Naive thymus-derived CD4-positive, alpha-beta T cell (primary cell): ENCODE data around the gene MAN1C1. TPM values are rescaled to one million over a fixed set of nuclear protein-coding genes. Genes with fewer than 3 reads are reported as not detected.
A peak's percentile ranks its signal among the peaks of the same experiment; 100 is the strongest.

Experiments used
- ATAC-seq: fragments of 150-1000 bp; cut with Tn5 transposase; 2 replicates; pipeline ENCODE4 v1.10.0; 2021; ENCODE audit warnings: mild to moderate bottlenecking, moderate library complexity
- CTCF ChIA-PET: fragments of 350-600 bp; sonication (Branson Sonifier 250); formaldehyde crosslinking; loops from one replicate; lab custom pipeline; 2021; ENCODE audit warnings: antibody characterized with exemption; lab: Charles Lee
- POLR2A ChIA-PET: fragments of 350-600 bp; sonication (Branson Sonifier 250); formaldehyde crosslinking; loops from one replicate; lab custom pipeline; 2021; ENCODE audit warnings: antibody characterized with exemption, inconsistent platforms; lab: Charles Lee
- DNase-seq, 9 donors: peaks; one replicate each; pipeline versions ENCODE4 v3.0.0 to v3.0.0-alpha.2; 2020 to 2022; ENCODE audit warnings: mixed read lengths in 1 of 9
- H3K27ac ChIP-seq: one replicate; pipeline ENCODE4 v1.7.0; 2013; ENCODE audit warnings: mild to moderate bottlenecking, low read depth, low read length, moderate library complexity
- H3K27me3 ChIP-seq, 2 donors: one replicate each; pipeline ENCODE4 v1.7.0; 2013; ENCODE audit warnings: low read length in 2 of 2, mild to moderate bottlenecking in 2 of 2, moderate library complexity in 2 of 2; ENCODE audit not compliant: control insufficient read depth in 2 of 2, insufficient read depth in 2 of 2
- H3K36me3 ChIP-seq, 3 experiments: 1 replicate in 2 of 3; 2 replicates in 1 of 3; pipeline ENCODE4 v1.7.0; 2013; ENCODE audit warnings: low read length in 3 of 3, mild to moderate bottlenecking in 3 of 3, moderate library complexity in 1 of 3; ENCODE audit not compliant: insufficient read depth in 3 of 3, control insufficient read depth in 2 of 3
- H3K4me1 ChIP-seq, 2 donors: one replicate each; pipeline ENCODE4 v1.7.0; 2013; ENCODE audit warnings: low read length in 2 of 2, mild to moderate bottlenecking in 2 of 2, moderate library complexity in 1 of 2; ENCODE audit not compliant: control insufficient read depth in 2 of 2, insufficient read depth in 2 of 2
- H3K4me3 ChIP-seq: 2 replicates; pipeline ENCODE4 v1.7.0; 2013; ENCODE audit warnings: mild to moderate bottlenecking, low read length
- H3K9me3 ChIP-seq, 3 experiments: 1 replicate in 2 of 3; 2 replicates in 1 of 3; pipeline ENCODE4 v1.7.0; 2013; ENCODE audit warnings: low read length in 3 of 3; ENCODE audit not compliant: control insufficient read depth in 2 of 3
- H3K27ac Mint-ChIP-seq, 9 donors: one replicate each; pipeline ENCODE4 v1.8.0; 2020 to 2022; ENCODE audit warnings: mixed read lengths in 9 of 9, mild to moderate bottlenecking in 8 of 9, moderate library complexity in 5 of 9, inconsistent platforms in 2 of 9
- H3K27me3 Mint-ChIP-seq, 5 donors: one replicate each; pipeline ENCODE4 v1.8.0; 2021 to 2022; ENCODE audit warnings: mixed read lengths in 5 of 5, mild to moderate bottlenecking in 1 of 5
- H3K36me3 Mint-ChIP-seq, 5 donors: one replicate each; pipeline ENCODE4 v1.8.0; 2020 to 2022; ENCODE audit warnings: mixed read lengths in 5 of 5, mild to moderate bottlenecking in 3 of 5, inconsistent platforms in 1 of 5
- H3K4me1 Mint-ChIP-seq, 7 donors: one replicate each; pipeline ENCODE4 v1.8.0; 2020 to 2022; ENCODE audit warnings: mixed read lengths in 7 of 7, mild to moderate bottlenecking in 3 of 7, inconsistent platforms in 1 of 7
- H3K4me3 Mint-ChIP-seq, 10 donors: one replicate each; pipeline ENCODE4 v1.8.0; 2020 to 2022; ENCODE audit warnings: mild to moderate bottlenecking in 10 of 10, mixed read lengths in 10 of 10, moderate library complexity in 6 of 10, inconsistent platforms in 2 of 10
- H3K9me3 Mint-ChIP-seq, 11 donors: one replicate each; pipeline ENCODE4 v1.8.0; 2020 to 2022; ENCODE audit warnings: mixed read lengths in 11 of 11, mild to moderate bottlenecking in 4 of 11, inconsistent platforms in 1 of 11, moderate library complexity in 1 of 11
- intact Hi-C, 2 donors: fragments of 100-400 bp; cut with micrococcal nuclease; formaldehyde crosslinking; loops; one replicate each; pipeline ENCODE4 v1.15.1; 2023
- polyA plus RNA-seq, 2 donors: library from polyadenylated mRNA; unstranded; fragments of 300-500 nt; fragmentation: Illumina TruSeq; gene quantifications; one replicate each; pipeline ENCODE4 v1.2.3, GENCODE V29; 2021
- total RNA-seq, 6 experiments: library from RNA in 5 of 6; stranded (reverse) in 5 of 6; gene quantifications; 1 replicate in 5 of 6; 2 replicates in 1 of 6; pipeline ENCODE4 v1.2.3 and lab custom pipeline; 2021 to 2026

MAN1C1 gene
- total and polyA plus RNA-seq, 7 experiments from 2014 or later: 16.0 to 85.5 (median 61.0) TPM

DNA sequence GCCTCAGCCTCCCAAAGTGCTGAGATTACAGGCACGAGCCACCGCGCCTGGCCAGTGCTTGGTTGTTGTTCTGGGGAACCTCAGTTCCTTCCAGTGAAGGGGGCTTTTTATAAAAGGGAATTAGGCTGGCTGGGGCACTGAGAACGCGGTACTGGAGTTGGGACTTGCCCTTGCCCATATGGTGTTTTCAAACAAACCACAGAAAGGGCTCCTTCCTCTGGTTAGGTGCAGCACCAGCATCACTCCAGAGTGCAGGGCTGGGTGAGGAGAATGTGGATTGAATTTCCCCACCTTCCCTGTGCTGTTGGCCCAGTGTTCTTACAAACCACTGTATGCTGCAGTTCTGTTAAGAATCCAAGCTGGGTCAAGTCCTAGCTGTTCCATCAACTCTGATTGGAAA lies 5.3 kb downstream of the MAN1C1 start:
- DNase-seq (peak in 3 of 9 donors; percentile 23 to 44 (median 26)), ATAC-seq (peak; percentile 47)
- ChIA-PET CTCF (interaction anchor here (0.6 to 2.2 kb wide), 6 partner anchors 10 to 75 kb away, joined by 3 to 21 read pairs (median 6); no protein-coding TSS in a partner anchor), POLR2A (interaction anchor here (1.0 to 10.3 kb wide), 11 partner anchors 10 to 176 kb away, joined by 3 to 125 read pairs (median 16); no protein-coding TSS in a partner anchor)
- peaks cover 31% of the 10 kb centered on the region in 2 donors for H3K4me1 ChIP-seq
- peak overlapping the region; percentile 90 to 100 (median 98) for H3K4me3 Mint-ChIP-seq
- peak overlapping the region; percentile 35 to 98 (median 92) for H3K27ac Mint-ChIP-seq
- H3K36me3 ChIP-seq: peaks cover 0 to 10% (median 0%) of the 10 kb centered on the region in 3 experiments
- intact Hi-C loops: loop anchor here in 1 of 2 donors (1.0 to 5.0 kb wide), 3 partner anchors 9 to 285 kb away; partner anchors contain the start of gene STMN1
- H3K4me1 Mint-ChIP-seq: peaks cover 64 to 77% (median 73%) of the 10 kb centered on the region in 7 donors
- peak overlapping the region; percentile 63 for H3K4me3 ChIP-seq
- H3K27ac ChIP-seq: peak overlapping the region; percentile 84
- peaks cover 0 to 7% (median 0%) of the 10 kb centered on the region in 11 donors for H3K9me3 Mint-ChIP-seq
- peaks cover 7 to 62% (median 17%) of the 10 kb centered on the region in 5 donors for H3K36me3 Mint-ChIP-seq
- no peaks in the 10 kb centered on the region for H3K9me3 ChIP-seq
- no peaks in the 10 kb centered on the region for H3K27me3 ChIP-seq
- H3K27me3 Mint-ChIP-seq: peaks cover 0 to 80% (median 0%) of the 10 kb centered on the region in 5 donors

- POLR2A ChIA-PET: interaction anchor here (1.0 to 10.3 kb wide), 11 partner anchors 9 to 175 kb away, joined by 3 to 125 read pairs (median 16); no protein-coding TSS in a partner anchor
These were observed 5.9 kb downstream of the MAN1C1 start for GRCh38 chr1:25622531-25622930.

GRCh38 chr1:25623007-25623406 lies 6.4 kb downstream of the MAN1C1 start:
- POLR2A ChIA-PET: interaction anchor here (0.6 to 10.3 kb wide), 18 partner anchors 9 to 1948 kb away, joined by 3 to 125 read pairs (median 5); no protein-coding TSS in a partner anchor
- H3K4me3 ChIP-seq: peak overlapping the region; percentile 42

More at GRCh38 chr1:25622531-25622930, 5.9 kb downstream of the MAN1C1 start:
- Mint-ChIP-seq H3K4me3 (peak overlapping the region; percentile 90 to 100 (median 98)), H3K36me3 (peaks cover 7 to 67% (median 23%) of the 10 kb centered on the region in 5 donors), H3K27me3 (peaks cover 0 to 86% (median 0%) of the 10 kb centered on the region in 5 donors), H3K9me3 (peaks cover 0 to 7% (median 0%) of the 10 kb centered on the region in 11 donors), H3K27ac (peak overlapping the region in 8 of 9 donors; percentile 89 to 98 (median 92)), H3K4me1 (peaks cover 69 to 84% (median 76%) of the 10 kb centered on the region in 7 donors)
- Histone ChIP-seq H3K4me3 (peak overlapping the region; percentile 63), H3K27me3 (no peaks in the 10 kb centered on the region), H3K4me1 (peaks cover 31 to 38% of the 10 kb centered on the region in 2 donors), H3K36me3 (peaks cover 0 to 9% (median 0%) of the 10 kb centered on the region in 3 experiments), H3K9me3 (no peaks in the 10 kb centered on the region), H3K27ac (peak overlapping the region; percentile 84)
- intact Hi-C loops: loop anchor here in 1 of 2 donors (1.0 to 5.0 kb wide), 3 partner anchors 9 to 285 kb away; partner anchors contain the start of gene STMN1
- ATAC-seq (peak; percentile 78), DNase-seq (peak in 6 of 9 donors; percentile 47 to 73 (median 63))
- CTCF ChIA-PET: interaction anchor here (0.6 to 2.2 kb wide), 9 partner anchors 9 to 101 kb away, joined by 3 to 21 read pairs (median 4); no protein-coding TSS in a partner anchor

DNA sequence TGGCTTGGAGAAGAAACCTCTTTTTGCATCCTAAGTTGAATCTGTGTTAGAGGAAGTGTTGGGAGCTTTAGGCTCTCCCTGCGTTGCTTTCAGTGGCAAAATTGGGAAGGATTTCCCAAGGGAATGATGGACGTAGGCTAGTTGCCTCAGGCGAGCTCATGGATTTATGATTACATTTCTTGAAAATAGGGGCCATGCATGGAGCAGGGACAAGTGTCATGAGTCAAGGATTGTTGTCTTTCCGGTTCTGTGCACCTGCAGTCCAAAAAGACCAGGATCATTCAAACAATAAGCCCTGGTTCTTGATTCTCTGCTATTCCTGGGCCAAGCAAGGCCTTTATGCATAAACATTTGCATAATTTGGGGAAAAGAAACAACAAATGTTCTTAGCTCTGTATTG lies 7.1 kb downstream of the MAN1C1 start:
- peak overlapping the region; percentile 77 to 100 (median 98) for H3K4me3 Mint-ChIP-seq

More at GRCh38 chr1:25623007-25623406, 6.4 kb downstream of the MAN1C1 start:
- Mint-ChIP-seq H3K36me3 (peaks cover 7 to 68% (median 24%) of the 10 kb centered on the region in 5 donors), H3K27ac (peak overlapping the region in 8 of 9 donors; percentile 89 to 98 (median 92)), H3K4me1 (peaks cover 70 to 89% (median 78%) of the 10 kb centered on the region in 7 donors), H3K27me3 (peaks cover 0 to 87% (median 0%) of the 10 kb centered on the region in 5 donors), H3K4me3 (peak overlapping the region; percentile 77 to 100 (median 98)), H3K9me3 (peaks cover 0 to 7% (median 0%) of the 10 kb centered on the region in 11 donors)
- H3K9me3 ChIP-seq: no peaks in the 10 kb centered on the region
- DNase-seq (no peak), ATAC-seq (no peak)
- H3K4me1 ChIP-seq: peaks cover 30 to 41% of the 10 kb centered on the region in 2 donors
- no peaks in the 10 kb centered on the region for H3K27me3 ChIP-seq
- CTCF ChIA-PET: interaction anchor here (0.7 to 2.2 kb wide), 11 partner anchors 9 to 179 kb away, joined by 3 to 21 read pairs (median 4); no protein-coding TSS in a partner anchor
- intact Hi-C loops: loop anchor here in 1 of 2 donors (5.0 kb wide), 1 partner anchor 284 kb away; the partner anchor contains the start of gene STMN1
- H3K27ac ChIP-seq: peak overlapping the region; percentile 84
- peaks cover 0 to 6% (median 0%) of the 10 kb centered on the region in 3 experiments for H3K36me3 ChIP-seq

GRCh38 chr1:25624156-25624555 lies 7.6 kb downstream of the MAN1C1 start:
- ChIA-PET CTCF (interaction anchor here (0.6 to 2.2 kb wide), 8 partner anchors 8 to 178 kb away, joined by 3 to 21 read pairs (median 4); no protein-coding TSS in a partner anchor), POLR2A (interaction anchor here (0.7 to 10.3 kb wide), 16 partner anchors 8 to 1671 kb away, joined by 3 to 125 read pairs (median 6); no protein-coding TSS in a partner anchor)
- DNase-seq (peak in 5 of 9 donors; percentile 43 to 54 (median 51)), ATAC-seq (peak; percentile 18)
- Histone ChIP-seq H3K4me3 (peak overlapping the region; percentile 12), H3K27ac (peak overlapping the region; percentile 51), H3K27me3 (no peaks in the 10 kb centered on the region), H3K9me3 (no peaks in the 10 kb centered on the region), H3K4me1 (peaks cover 23 to 48% of the 10 kb centered on the region in 2 donors), H3K36me3 (peaks cover 0 to 6% (median 0%) of the 10 kb centered on the region in 3 experiments)
- Mint-ChIP-seq H3K27ac (peak overlapping the region; percentile 47 to 98 (median 92)), H3K36me3 (peaks cover 7 to 67% (median 28%) of the 10 kb centered on the region in 5 donors), H3K9me3 (peaks cover 0 to 7% (median 0%) of the 10 kb centered on the region in 11 donors), H3K4me3 (peak overlapping the region; percentile 77 to 100 (median 98)), H3K4me1 (peaks cover 66 to 98% (median 87%) of the 10 kb centered on the region in 7 donors), H3K27me3 (peaks cover 0 to 82% (median 0%) of the 10 kb centered on the region in 5 donors)
- intact Hi-C loops: loop anchor here in 1 of 2 donors (5.0 kb wide), 1 partner anchor 283 kb away; the partner anchor contains the start of gene STMN1

More for the DNA sequence above, 7.1 kb downstream of the MAN1C1 start:
- peak overlapping the region; percentile 84 for H3K27ac ChIP-seq
- no peaks in the 10 kb centered on the region for H3K27me3 ChIP-seq
- POLR2A ChIA-PET: interaction anchor here (0.6 to 10.3 kb wide), 14 partner anchors 8 to 1949 kb away, joined by 3 to 125 read pairs (median 6); no protein-coding TSS in a partner anchor
- no peaks in the 10 kb centered on the region for H3K9me3 ChIP-seq
- Mint-ChIP-seq H3K27me3 (peaks cover 0 to 82% (median 0%) of the 10 kb centered on the region in 5 donors), H3K9me3 (peaks cover 0 to 7% (median 0%) of the 10 kb centered on the region in 11 donors), H3K4me1 (peaks cover 65 to 94% (median 83%) of the 10 kb centered on the region in 7 donors), H3K27ac (peak overlapping the region; percentile 47 to 98 (median 92)), H3K36me3 (peaks cover 7 to 66% (median 25%) of the 10 kb centered on the region in 5 donors)
- intact Hi-C loops: loop anchor here in 1 of 2 donors (5.0 kb wide), 1 partner anchor 284 kb away; the partner anchor contains the start of gene STMN1
- peak overlapping the region; percentile 12 for H3K4me3 ChIP-seq
- ATAC-seq (no peak), DNase-seq (no peak)
- peaks cover 23 to 44% of the 10 kb centered on the region in 2 donors for H3K4me1 ChIP-seq
- H3K36me3 ChIP-seq: peaks cover 0 to 6% (median 0%) of the 10 kb centered on the region in 3 experiments
- CTCF ChIA-PET: interaction anchor here (0.6 to 2.2 kb wide), 10 partner anchors 8 to 178 kb away, joined by 3 to 21 read pairs (median 4); no protein-coding TSS in a partner anchor
